HL-60 (cell line): ENCODE measurements around the gene TNFAIP1.

Source experiments
- CTCF ChIP-seq: IDR thresholded peaks from one replicate; pipeline ENCODE4 v1.5.1; 2011; ENCODE audit warnings: low read length, control low read depth, inconsistent platforms; ENCODE audit not compliant: insufficient read depth
- REST ChIP-seq: IDR thresholded peaks from 2 replicates; pipeline ENCODE4 v1.6.1; 2012; ENCODE audit warnings: low read depth; ENCODE audit not compliant: insufficient replicate concordance

GRCh38 chr17:28395968-28396367, 60.4 kb downstream of the TNFAIP1 start:
- TF ChIP-seq CTCF (no peak), REST (no peak)
